Lung (tissue), 11 donors: Measurements from ENCODE around the gene METTL2A. TPM values are rescaled to one million over a fixed set of nuclear protein-coding genes. Genes with fewer than 3 reads are reported as not detected.
"Not testable (repeated sequence)": the region's sequence is repeated elsewhere in the genome, so short reads cannot be mapped to it uniquely, and the experiment has no call there.

Source experiments
- ATAC-seq: fragments of 200-7000 bp; cut with Tn5 transposase; one replicate; pipeline ENCODE4 v1.9.1; 2020; ENCODE audit warnings: moderate number of reproducible peaks; ENCODE audit not compliant: insufficient read depth, low FRiP score
- DNase-seq, 3 donors: peaks; one replicate each; pipeline ENCODE4 v3.0.0-alpha.2; 2013 to 2017
- H3K27ac ChIP-seq, 2 donors: one replicate each; pipeline ENCODE4 v1.5.1; 2013; ENCODE audit warnings: mild to moderate bottlenecking in 2 of 2, moderate library complexity in 2 of 2, control low read depth in 1 of 2, inconsistent platforms in 1 of 2, low read depth in 1 of 2, low read length in 1 of 2
- H3K27me3 ChIP-seq, 3 donors: one replicate each; pipeline ENCODE4 v1.5.1; 2013; ENCODE audit warnings: low read length in 2 of 3; ENCODE audit not compliant: control insufficient read depth in 3 of 3, insufficient read depth in 3 of 3
- H3K36me3 ChIP-seq, 4 donors: one replicate each; pipeline ENCODE4 v1.5.1; 2013; ENCODE audit warnings: low read length in 4 of 4, mild to moderate bottlenecking in 1 of 4, moderate library complexity in 1 of 4; ENCODE audit not compliant: control insufficient read depth in 4 of 4, insufficient read depth in 4 of 4
- H3K4me1 ChIP-seq, 5 donors: one replicate each; pipeline ENCODE4 v1.5.1; 2013; ENCODE audit warnings: low read length in 5 of 5, mild to moderate bottlenecking in 2 of 5, moderate library complexity in 1 of 5; ENCODE audit not compliant: control insufficient read depth in 5 of 5, insufficient read depth in 5 of 5
- H3K4me3 ChIP-seq: one replicate; pipeline ENCODE4 v1.5.1; 2013; ENCODE audit warnings: mild to moderate bottlenecking, control low read depth, moderate library complexity
- H3K9ac ChIP-seq, 2 donors: one replicate each; pipeline ENCODE4 v1.5.1; 2013; ENCODE audit warnings: low read length in 2 of 2, control low read depth in 1 of 2; ENCODE audit not compliant: insufficient read depth in 1 of 2
- H3K9me3 ChIP-seq, 4 donors: one replicate each; pipeline ENCODE4 v1.5.1; 2013; ENCODE audit warnings: low read length in 3 of 4, mild to moderate bottlenecking in 1 of 4, moderate library complexity in 1 of 4; ENCODE audit not compliant: control insufficient read depth in 4 of 4, insufficient read depth in 3 of 4
- WGBS, 2 donors: extraction: QIAGEN DNeasy Blood & Tissue Kit; methylation state at CpG; one replicate each; pipeline ENCODE4 v1.1.7; 2013; 5-methylcytosine and 5-hydroxymethylcytosine counted together
- polyA plus RNA-seq, 2 donors: library from polyadenylated mRNA; stranded (reverse); fragments of 200-250 nt; gene quantifications; one replicate each; pipeline ENCODE4 v1.2.1, GENCODE V29; 2013
- small RNA-seq: library from RNA; depleted of rRNA; stranded (forward); fragments of <200 nt; gene quantifications from one replicate; pipeline ENCODE3, GENCODE V24; 2014; ENCODE audit warnings: low replicate concordance
- total RNA-seq, 2 donors: library from RNA; depleted of rRNA in 1 of 2; stranded (reverse); fragments of >200 nt in 1 of 2; gene quantifications; one replicate each; pipeline ENCODE4 v1.2.1, GENCODE V29; 2014 to 2021
- donor health status: Bipolar disorder and iron deficiency.
- donor health status: healthy.
- donor health status: DM: yes; HTN: yes; CAD: no.

The METTL2A gene
- total and polyA plus RNA-seq, 4 donors: 8.0 to 22.3 (median 15.5) TPM

DNA sequence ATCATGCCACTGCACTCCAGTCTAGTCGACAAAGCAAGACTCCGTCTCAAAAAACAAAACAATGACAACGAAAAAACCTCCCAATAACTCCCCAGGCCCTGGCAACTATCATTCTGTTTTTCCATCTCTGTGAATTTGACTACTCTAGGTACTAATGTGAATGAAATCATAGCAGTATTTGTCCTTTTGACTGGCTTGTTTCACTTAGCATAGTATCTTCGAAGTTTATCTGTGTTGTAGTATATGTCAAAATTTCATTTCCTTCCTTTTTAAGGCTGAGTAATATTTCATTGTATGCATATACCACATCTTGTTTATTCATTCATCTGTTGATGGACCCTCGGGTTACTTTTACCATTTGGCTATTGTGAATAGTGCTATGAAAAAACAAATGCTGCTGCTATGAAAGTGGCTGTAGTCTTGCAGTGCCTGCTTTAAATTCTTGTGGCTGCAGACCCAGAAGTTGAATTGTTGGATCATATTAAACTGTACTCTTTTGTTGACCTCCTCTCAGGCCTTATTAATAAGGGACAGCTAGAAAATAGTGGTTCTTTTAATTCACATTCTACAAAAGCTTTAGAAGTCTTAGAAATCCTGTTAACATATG lies 69.5 kb downstream of the METTL2A start:
- not testable (repeated sequence) for H3K36me3 ChIP-seq, H3K9me3 ChIP-seq, H3K4me1 ChIP-seq, ATAC-seq, DNase-seq, H3K9ac ChIP-seq, H3K4me3 ChIP-seq, H3K27me3 ChIP-seq, H3K27ac ChIP-seq
- 77 to 80% methylated on average over 5 of the region's 5 CpGs for WGBS, 2 donors

GRCh38 chr17:62494073-62494472 lies 70.4 kb downstream of the METTL2A start:
- H3K36me3 ChIP-seq, H3K9me3 ChIP-seq, H3K27ac ChIP-seq, H3K4me3 ChIP-seq, H3K9ac ChIP-seq, H3K27me3 ChIP-seq, ATAC-seq, H3K4me1 ChIP-seq, DNase-seq: not testable (repeated sequence)
- WGBS, 2 donors: 88 to 93% methylated on average over 7 of the region's 7 CpGs

DNA sequence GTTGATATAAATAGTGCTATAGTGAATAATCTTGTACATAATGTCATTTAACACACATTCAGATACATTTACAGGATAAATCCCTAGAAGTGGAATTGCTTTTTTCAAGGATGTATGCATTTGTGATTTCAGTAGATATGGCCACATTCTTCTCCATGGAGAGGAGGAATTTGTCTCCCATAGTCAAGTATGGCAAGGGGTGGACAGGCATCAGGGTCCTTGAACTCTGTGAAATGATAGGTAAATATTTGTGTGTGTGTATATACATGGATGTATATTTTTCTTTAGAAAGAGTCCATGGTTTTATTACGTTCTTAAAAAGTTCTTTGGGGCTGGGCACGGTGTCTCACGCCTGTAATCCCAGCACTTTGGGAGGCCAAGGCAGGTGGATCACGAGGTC lies 72.6 kb downstream of the METTL2A start:
- H3K27me3 ChIP-seq, H3K4me3 ChIP-seq, ATAC-seq, H3K36me3 ChIP-seq, H3K9me3 ChIP-seq, DNase-seq, H3K4me1 ChIP-seq, H3K27ac ChIP-seq, H3K9ac ChIP-seq: not testable (repeated sequence)
- 96 to 100% methylated on average over 4 of the region's 4 CpGs for WGBS, 2 donors

DNA sequence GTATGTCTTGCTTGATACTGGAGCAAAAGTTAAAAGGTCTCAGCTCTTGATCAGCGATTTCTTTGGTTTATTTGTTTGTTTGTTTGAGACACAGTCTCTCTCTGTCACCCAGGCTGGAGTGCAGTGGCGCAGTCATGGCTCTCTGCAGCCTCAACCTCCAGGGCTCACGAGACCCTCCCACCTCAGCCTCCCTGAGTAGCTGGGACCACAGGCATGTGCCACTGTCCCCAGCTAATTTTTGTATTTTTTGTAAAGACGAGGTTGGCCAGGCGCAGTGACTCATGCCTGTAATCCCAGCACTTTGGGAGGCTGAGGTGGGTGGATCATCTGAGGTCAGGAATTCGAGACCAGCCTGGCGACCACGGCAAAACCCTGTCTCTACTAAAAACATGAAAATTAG lies 75.1 kb downstream of the METTL2A start:
- ATAC-seq, H3K9ac ChIP-seq, H3K27me3 ChIP-seq, H3K27ac ChIP-seq, H3K36me3 ChIP-seq, H3K4me1 ChIP-seq, DNase-seq, H3K4me3 ChIP-seq, H3K9me3 ChIP-seq: not testable (repeated sequence)
- WGBS, 2 donors: 91 to 94% methylated on average over 8 of the region's 8 CpGs

Small RNAs within 50 kb of the gene (small RNA-seq; reads per million reads assigned to genes)
- gene RNU7-52P: not detected

Other genes with a start within 250 kb of the METTL2A start
- not detected for gene EFCAB3, start 43.3 kb upstream of the METTL2A start, total RNA-seq
- gene EFCAB3, start 43.3 kb upstream of the METTL2A start, polyA plus RNA-seq: not detected
- gene TLK2, start 54.9 kb downstream of the METTL2A start, total RNA-seq: 10 to 100 TPM; 31.0 to 87.7 TPM
- 10 to 100 TPM; 11.6 to 20.9 TPM for gene TLK2, start 54.9 kb downstream of the METTL2A start, polyA plus RNA-seq
- gene MRC2, start 203.8 kb downstream of the METTL2A start, total RNA-seq: 10 to 100 TPM; 78.8 to 82.3 TPM
- 10 to 100 TPM; 15.9 to 58.1 TPM for gene MRC2, start 203.8 kb downstream of the METTL2A start, polyA plus RNA-seq